EL (cell line): ENCODE results near the gene PCDHGA12.
A peak's percentile ranks its signal among the peaks of the same experiment; 100 is the strongest.
"Not testable (repeated sequence)": the region's sequence is repeated elsewhere in the genome, so short reads cannot be mapped to it uniquely, and the experiment has no call there.

ENCODE experiments used
- DNase-seq: peaks from one replicate; pipeline ENCODE4 v3.0.0-alpha.2; 2016

The PCDHGA12 gene

DNA sequence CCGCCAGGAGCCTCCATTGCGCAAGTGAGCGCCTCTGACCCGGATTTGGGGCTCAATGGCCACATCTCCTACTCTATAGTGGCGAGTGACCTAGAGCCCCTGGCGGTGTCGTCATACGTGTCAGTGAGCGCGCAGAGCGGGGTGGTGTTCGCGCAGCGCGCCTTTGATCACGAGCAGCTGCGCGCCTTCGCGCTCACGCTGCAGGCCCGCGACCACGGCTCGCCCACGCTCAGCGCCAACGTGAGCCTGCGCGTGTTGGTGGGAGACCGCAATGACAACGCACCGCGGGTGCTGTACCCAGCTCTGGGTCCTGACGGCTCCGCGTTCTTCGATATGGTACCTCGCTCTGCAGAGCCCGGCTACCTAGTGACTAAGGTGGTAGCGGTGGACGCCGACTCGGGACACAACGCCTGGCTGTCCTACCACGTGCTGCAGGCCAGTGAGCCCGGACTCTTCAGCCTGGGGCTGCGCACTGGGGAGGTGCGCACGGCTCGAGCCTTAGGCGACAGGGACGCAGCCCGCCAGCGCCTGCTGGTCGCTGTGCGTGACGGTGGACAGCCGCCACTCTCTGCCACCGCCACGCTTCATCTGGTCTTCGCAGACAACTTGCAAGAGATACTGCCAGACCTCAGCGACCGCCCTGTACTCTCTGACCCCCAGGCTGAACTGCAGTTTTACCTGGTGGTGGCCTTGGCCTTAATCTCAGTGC is 20.6 kb upstream of the PCDHGA12 start:
- DNase-seq, result no peak

DNA sequence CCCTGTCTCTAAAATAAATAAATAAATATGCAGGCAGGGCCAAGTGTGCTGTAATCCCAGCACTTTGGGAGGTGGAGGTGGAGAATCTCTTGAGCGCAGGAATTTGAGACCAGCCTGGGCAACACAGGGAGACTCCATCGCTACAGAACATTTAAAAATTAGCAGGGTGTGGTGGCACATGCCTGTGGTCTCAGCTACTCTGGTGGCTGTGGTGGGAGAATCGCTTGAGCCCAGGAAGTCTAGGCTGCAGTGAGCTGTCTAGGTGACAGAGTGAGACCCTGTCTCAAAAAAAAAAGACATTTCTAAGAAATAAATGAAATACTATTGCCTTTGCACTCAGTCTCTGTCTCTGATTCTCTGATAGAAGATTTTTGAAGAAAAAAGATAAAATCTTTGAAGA is 18.7 kb upstream of the PCDHGA12 start:
- no peak for DNase-seq

GRCh38 chr5:141412854-141413539 is 17.3 kb upstream of the PCDHGA12 start, which contains the start of gene PCDHGA10:
Gene PCDHGA10 (plus strand): TSS chr5:141412987. CDS start chr5:141413176, 189 bp downstream.
- DNase-seq, result peak; percentile 67

- DNase-seq, result peak; percentile 18
These were observed 16.7 kb upstream of the PCDHGA12 start for GRCh38 chr5:141413540-141414069.

DNA sequence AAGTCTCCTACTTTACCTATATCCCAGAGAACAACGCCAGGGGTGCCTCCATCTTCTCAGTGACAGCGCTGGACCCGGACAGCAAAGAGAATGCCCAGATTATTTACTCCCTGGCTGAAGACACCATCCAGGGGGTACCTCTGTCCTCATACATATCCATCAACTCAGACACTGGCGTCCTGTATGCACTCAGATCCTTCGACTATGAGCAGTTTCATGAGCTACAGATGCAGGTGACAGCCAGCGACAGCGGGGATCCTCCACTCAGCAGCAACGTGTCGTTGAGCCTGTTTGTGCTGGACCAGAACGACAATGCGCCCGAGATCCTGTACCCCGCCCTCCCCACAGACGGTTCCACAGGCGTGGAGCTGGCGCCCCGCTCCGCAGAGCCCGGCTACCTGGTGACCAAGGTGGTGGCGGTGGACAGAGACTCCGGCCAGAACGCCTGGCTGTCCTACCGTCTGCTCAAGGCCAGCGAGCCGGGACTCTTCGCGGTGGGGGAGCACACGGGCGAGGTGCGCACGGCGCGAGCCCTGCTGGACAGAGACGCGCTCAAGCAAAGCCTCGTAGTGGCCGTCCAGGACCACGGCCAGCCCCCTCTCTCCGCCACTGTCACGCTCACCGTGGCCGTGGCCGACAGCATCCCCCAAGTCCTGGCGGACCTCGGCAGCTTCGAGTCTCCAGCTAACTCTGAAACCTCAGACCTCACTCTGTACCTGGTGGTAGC is 15.6 kb upstream of the PCDHGA12 start:
- DNase-seq, result not testable (repeated sequence)

- DNase-seq, result not testable (repeated sequence)
These were observed 15.1 kb upstream of the PCDHGA12 start for GRCh38 chr5:141415275-141415618.

GRCh38 chr5:141417494-141418172 is 12.7 kb upstream of the PCDHGA12 start, which contains the start of gene PCDHGB7:
Gene PCDHGB7 (plus strand): TSS chr5:141417677. CDS start chr5:141417860, 183 bp downstream.
- DNase-seq, result peak; percentile 79

GRCh38 chr5:141419074-141419880 is 11.0 kb upstream of the PCDHGA12 start:
- no peak for DNase-seq

DNA sequence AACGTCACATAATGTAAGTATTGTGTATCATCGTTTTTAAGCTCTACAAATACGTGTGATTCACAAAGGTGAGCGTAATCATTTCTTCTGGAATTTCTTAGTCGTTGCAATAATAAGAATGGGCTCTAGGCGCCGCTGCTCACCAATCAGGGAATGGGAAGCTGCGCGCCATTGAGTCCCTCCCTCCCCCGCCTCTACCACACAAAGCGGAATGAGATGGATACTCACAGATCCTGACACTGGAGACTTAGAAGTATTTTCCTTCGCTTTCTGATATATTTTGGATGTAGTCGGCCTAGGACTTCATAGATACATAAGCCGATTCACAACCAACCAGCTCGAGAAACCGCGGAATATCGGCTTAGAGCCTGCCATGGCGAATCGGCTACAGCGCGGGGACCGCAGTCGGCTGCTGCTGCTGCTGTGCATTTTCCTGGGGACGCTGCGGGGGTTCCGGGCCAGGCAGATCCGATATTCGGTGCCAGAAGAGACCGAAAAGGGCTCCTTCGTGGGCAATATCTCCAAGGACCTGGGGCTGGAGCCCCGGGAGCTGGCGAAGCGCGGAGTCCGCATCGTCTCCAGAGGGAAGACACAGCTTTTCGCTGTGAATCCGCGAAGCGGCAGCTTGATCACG is 9.3 kb upstream of the PCDHGA12 start, which contains the start of gene PCDHGA11:
PCDHGA11 (plus strand) TSS at position 197 of the 634 bp plus-strand sequence; CDS start at position 374, 177 bp downstream.
- peak; percentile 65 for DNase-seq

DNA sequence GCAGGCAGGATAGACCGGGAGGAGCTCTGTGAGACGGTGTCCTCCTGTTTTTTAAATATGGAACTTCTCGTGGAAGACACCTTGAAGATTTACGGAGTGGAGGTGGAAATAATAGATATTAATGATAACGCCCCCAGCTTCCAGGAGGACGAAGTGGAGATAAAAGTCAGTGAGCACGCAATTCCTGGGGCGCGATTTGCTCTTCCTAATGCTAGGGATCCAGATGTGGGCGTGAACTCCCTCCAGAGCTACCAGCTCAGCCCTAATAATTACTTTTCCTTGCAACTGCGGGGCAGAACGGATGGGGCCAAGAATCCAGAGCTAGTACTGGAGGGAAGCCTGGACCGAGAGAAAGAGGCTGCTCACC is 8.8 kb upstream of the PCDHGA12 start:
- peak; percentile 18 for DNase-seq

DNA sequence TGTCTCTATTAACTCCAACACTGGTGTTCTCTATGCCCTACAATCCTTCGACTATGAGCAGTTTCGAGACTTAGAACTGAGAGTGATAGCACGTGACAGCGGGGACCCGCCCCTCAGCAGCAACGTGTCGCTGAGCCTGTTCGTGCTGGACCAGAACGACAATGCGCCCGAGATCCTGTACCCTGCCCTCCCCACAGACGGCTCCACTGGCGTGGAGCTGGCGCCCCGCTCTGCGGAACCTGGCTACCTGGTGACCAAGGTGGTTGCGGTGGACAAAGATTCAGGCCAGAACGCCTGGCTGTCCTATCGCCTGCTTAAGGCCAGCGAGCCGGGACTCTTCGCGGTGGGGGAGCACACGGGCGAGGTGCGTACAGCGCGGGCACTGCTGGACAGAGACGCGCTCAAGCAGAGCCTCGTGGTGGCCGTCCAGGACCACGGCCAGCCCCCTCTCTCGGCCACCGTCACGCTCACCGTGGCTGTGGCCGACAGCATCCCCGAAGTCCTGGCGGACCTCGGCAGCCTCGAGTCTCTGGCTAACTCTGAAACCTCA is 7.5 kb upstream of the PCDHGA12 start:
- no peak for DNase-seq

- DNase-seq, result no peak
These were observed 2.4 kb upstream of the PCDHGA12 start for GRCh38 chr5:141427783-141428426.

GRCh38 chr5:141431286-141431685 is 979 bp downstream of the PCDHGA12 start:
- DNase-seq, result no peak

DNA sequence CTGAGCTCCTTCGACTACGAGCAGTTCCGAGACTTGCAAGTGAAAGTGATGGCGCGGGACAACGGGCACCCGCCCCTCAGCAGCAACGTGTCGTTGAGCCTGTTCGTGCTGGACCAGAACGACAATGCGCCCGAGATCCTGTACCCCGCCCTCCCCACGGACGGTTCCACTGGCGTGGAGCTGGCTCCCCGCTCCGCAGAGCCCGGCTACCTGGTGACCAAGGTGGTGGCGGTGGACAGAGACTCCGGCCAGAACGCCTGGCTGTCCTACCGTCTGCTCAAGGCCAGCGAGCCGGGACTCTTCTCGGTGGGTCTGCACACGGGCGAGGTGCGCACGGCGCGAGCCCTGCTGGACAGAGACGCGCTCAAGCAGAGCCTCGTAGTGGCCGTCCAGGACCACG is 2.0 kb downstream of the PCDHGA12 start:
- DNase-seq, result not testable (repeated sequence)

DNA sequence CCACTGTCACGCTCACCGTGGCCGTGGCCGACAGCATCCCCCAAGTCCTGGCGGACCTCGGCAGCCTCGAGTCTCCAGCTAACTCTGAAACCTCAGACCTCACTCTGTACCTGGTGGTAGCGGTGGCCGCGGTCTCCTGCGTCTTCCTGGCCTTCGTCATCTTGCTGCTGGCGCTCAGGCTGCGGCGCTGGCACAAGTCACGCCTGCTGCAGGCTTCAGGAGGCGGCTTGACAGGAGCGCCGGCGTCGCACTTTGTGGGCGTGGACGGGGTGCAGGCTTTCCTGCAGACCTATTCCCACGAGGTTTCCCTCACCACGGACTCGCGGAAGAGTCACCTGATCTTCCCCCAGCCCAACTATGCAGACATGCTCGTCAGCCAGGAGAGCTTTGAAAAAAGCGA is 2.4 kb downstream of the PCDHGA12 start:
- not testable (repeated sequence) for DNase-seq

DNA sequence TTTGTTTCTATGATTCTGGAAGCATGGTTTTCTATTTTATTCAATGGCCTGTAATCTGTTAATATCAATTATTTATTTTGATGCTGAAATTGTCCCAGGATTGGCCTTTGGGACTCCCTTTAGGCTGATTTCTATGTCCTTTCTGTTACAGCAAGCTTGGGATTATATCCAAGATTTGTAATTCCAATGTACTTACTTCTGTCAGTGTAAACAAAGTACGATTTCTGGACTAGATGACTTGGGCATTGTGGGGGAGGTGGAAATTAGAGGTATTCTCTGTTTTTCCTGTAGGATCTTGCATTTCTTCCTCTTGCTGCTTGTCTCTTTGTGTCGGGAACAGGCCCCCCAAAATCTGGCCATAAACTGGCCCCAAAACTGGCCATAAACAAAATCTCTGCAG is 3.7 kb downstream of the PCDHGA12 start:
- peak; percentile 17 for DNase-seq

DNA sequence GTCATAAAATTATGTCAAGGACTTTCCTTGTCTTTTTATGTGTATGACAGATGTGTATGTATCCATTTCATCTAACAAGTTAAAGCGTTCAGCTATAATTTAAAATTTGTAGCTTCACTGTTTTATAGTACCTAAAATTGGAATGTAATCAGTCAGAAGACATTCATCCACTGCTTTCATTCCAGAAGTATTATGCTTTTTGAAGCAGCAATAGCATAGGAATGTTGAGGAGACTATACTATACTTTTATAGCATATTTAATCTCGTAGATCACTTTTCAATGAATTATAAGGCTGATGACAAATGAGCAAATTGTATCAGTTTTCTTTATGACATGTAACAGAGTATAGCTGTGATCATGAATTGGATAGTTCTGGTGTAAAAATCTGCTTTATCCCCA is 6.9 kb downstream of the PCDHGA12 start:
- peak; percentile 45 for DNase-seq

- DNase-seq, result no peak
These were observed 9.3 kb downstream of the PCDHGA12 start for GRCh38 chr5:141439411-141440141.

DNA sequence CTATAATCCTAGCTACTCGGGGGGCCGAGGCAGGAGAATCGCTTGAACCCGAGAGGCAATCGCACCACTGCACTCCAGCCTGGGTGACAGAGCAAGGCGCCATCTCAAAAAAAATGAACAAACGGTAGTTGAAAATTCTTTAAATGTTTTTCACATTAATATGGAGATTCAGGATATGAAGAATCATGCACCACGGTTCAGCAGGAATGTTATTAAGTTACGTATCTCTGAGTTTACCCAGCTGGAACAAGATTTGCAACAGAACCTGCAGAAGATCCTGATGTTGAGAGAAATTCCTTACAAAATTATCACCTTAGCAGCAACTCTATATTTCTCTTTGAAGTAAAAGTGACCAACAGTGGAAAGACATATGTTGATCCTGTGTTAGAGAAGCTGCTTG is 10.0 kb downstream of the PCDHGA12 start:
- DNase-seq, result no peak
